Lower leg skin (tissue), 4 donors: ENCODE data around the gene PDIA2. TPM values are rescaled to one million over a fixed set of nuclear protein-coding genes. Genes with fewer than 3 reads are reported as not detected.

ENCODE experiments used
- DNase-seq, 2 donors: peaks; one replicate each; pipeline ENCODE4 v3.0.0-alpha.2; 2019; ENCODE audit warnings: low spot score in 2 of 2
- H3K4me3 ChIP-seq: fragments of 200-600 bp; sonication (generic); 2 replicates; pipeline ENCODE4 v1.5.1; 2017; ENCODE audit warnings: mild to moderate bottlenecking, low read depth; ENCODE audit not compliant: poor library complexity, severe bottlenecking
- POLR2A ChIP-seq, 2 donors: fragments of 450-650 bp; IDR thresholded peaks; one replicate each; pipeline ENCODE4 v1.6.1; 2016 to 2017; ENCODE audit warnings: antibody characterized with exemption in 2 of 2, mild to moderate bottlenecking in 1 of 2, moderate library complexity in 1 of 2
- WGBS, 2 donors: methylation state at CpG; one replicate each; pipeline ENCODE4 v1.1.5; 2018; 5-methylcytosine and 5-hydroxymethylcytosine counted together
- intact Hi-C: fragments of 100-400 bp; cut with DNase I; formaldehyde crosslinking; loops from one replicate; pipeline ENCODE4 v1.15.0; 2023; ENCODE audit warnings: low total_unique reads
- total RNA-seq, 4 donors: library from RNA; depleted of rRNA; stranded (reverse); fragments of >200 nt; gene quantifications; one replicate each; pipeline ENCODE4 v1.1.0, GENCODE V29; 2016
- TF ChIP-seq, protein P1 (sequence below), 3 donors: fragments of 450-650 bp; IDR thresholded peaks; one replicate each; pipeline ENCODE4 v1.5.1; 2016; ENCODE audit warnings: antibody characterized with exemption in 3 of 3, mild to moderate bottlenecking in 3 of 3, moderate library complexity in 2 of 3

Gene PDIA2
- total RNA-seq, 4 donors from 2014 or later, result 0.12 to 0.45 (median 0.23) TPM; not detected in 1

DNA sequence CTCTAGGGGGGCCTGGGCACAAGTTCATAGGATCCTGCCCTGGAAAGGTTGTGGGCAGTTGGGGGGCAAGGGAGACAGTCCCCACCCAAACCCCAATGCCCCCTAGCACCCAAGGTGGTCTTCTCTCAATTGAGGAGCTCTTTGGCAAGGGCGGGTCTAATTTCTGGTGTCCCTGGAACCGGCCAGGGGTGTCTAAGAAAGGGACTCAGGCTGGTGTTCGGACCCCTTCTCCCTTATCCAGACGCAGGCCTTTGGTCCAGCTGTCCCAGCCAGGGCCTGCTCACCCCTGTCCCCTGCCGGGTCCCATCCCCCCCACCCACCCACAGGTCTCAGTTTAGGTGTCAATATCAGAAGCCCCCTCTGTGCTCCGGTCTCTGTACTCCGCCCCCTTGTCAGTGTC, 3.4 kb upstream of the PDIA2 start:
- H3K4me3 ChIP-seq, result no peak overlapping the region
- TF ChIP-seq, protein P1, sequence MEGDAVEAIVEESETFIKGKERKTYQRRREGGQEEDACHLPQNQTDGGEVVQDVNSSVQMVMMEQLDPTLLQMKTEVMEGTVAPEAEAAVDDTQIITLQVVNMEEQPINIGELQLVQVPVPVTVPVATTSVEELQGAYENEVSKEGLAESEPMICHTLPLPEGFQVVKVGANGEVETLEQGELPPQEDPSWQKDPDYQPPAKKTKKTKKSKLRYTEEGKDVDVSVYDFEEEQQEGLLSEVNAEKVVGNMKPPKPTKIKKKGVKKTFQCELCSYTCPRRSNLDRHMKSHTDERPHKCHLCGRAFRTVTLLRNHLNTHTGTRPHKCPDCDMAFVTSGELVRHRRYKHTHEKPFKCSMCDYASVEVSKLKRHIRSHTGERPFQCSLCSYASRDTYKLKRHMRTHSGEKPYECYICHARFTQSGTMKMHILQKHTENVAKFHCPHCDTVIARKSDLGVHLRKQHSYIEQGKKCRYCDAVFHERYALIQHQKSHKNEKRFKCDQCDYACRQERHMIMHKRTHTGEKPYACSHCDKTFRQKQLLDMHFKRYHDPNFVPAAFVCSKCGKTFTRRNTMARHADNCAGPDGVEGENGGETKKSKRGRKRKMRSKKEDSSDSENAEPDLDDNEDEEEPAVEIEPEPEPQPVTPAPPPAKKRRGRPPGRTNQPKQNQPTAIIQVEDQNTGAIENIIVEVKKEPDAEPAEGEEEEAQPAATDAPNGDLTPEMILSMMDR (IDR thresholded peaks at IDR 0.05), result no peak
- TF ChIP-seq POLR2A (IDR thresholded peaks at IDR 0.05), result no peak
- no peak for DNase-seq
- 66 to 88% methylated on average over 5 to 7 of the region's 7 CpGs for WGBS, 2 donors
- intact Hi-C loops, result no loop called here

DNA sequence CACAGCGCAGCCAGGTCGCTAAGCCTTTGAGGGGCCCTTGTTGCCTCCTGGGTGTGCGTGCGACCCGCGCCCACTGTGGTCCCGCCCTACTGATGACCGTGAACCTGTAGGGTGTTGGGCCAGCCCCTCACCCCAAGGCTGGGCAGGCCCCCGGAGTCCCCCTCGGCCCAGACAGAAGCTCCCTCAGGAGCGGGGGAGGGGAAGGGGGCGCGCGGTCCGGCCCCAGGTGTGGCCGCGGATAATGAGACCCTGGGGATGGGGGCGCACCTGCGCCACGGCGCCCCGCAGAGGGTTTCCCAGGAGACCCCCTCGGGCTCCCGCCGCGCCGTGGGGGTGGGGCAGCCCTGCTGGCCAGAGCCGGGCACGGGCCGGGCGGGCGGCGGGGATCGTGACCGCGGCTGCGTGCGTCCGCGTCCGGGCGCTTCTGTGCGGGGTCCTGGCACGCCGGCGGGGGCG, 2.9 kb upstream of the PDIA2 start:
- no peak overlapping the region for H3K4me3 ChIP-seq
- TF ChIP-seq POLR2A (IDR thresholded peaks at IDR 0.05), result no peak
- TF ChIP-seq, protein P1 (IDR thresholded peaks at IDR 0.05), result no peak
- DNase-seq, result no peak
- intact Hi-C loops, result no loop called here
- 0 to 19% methylated on average over 10 to 17 of the region's 47 CpGs for WGBS, 2 donors

- 0% methylated on average over 2 of the region's 54 CpGs; no CpG with 5 or more reads in 1 of the 2 donors for WGBS, 2 donors
- TF ChIP-seq, protein P1 (IDR thresholded peaks at IDR 0.05), result no peak
- no peak for TF ChIP-seq POLR2A (IDR thresholded peaks at IDR 0.05)
- no peak for DNase-seq
- intact Hi-C loops, result no loop called here
- no peak within 1 kb of the TSS for H3K4me3 ChIP-seq
These were observed 2.4 kb upstream of the PDIA2 start, which contains the start of gene ARHGDIG for GRCh38 chr16:280552-280951. TSS of gene ARHGDIG (plus strand) at chr16:280591. CDS start at chr16:280681, 90 bp downstream.

GRCh38 chr16:280991-281659, 1.8 kb upstream of the PDIA2 start:
- TF ChIP-seq POLR2A (IDR thresholded peaks at IDR 0.05), result no peak
- TF ChIP-seq, protein P1 (IDR thresholded peaks at IDR 0.05), result no peak
- WGBS, 2 donors, result 55 to 57% methylated on average over 21 of the region's 27 CpGs
- intact Hi-C loops, result no loop called here
- H3K4me3 ChIP-seq, result no peak overlapping the region
- no peak for DNase-seq

- WGBS, 2 donors, result 26 to 47% methylated on average over 25 of the region's 25 CpGs
- no peak overlapping the region for H3K4me3 ChIP-seq
- no peak for TF ChIP-seq POLR2A (IDR thresholded peaks at IDR 0.05)
- TF ChIP-seq, protein P1 (IDR thresholded peaks at IDR 0.05), result no peak
- no peak for DNase-seq
- intact Hi-C loops, result no loop called here
These were observed 1.2 kb upstream of the PDIA2 start for GRCh38 chr16:281660-282255.
